Endothelial cell of hepatic sinusoid (primary cell): ENCODE results near the gene LZTS3.
"Not testable (repeated sequence)": the region's sequence is repeated elsewhere in the genome, so short reads cannot be mapped to it uniquely, and the experiment has no call there.

Source experiments
- in situ Hi-C: cut with HindIII; loops from 2 replicates; pipeline ENCODE4 v1.10.0; 2017; ENCODE audit warnings: low sequenced_read_pairs

Gene LZTS3

DNA sequence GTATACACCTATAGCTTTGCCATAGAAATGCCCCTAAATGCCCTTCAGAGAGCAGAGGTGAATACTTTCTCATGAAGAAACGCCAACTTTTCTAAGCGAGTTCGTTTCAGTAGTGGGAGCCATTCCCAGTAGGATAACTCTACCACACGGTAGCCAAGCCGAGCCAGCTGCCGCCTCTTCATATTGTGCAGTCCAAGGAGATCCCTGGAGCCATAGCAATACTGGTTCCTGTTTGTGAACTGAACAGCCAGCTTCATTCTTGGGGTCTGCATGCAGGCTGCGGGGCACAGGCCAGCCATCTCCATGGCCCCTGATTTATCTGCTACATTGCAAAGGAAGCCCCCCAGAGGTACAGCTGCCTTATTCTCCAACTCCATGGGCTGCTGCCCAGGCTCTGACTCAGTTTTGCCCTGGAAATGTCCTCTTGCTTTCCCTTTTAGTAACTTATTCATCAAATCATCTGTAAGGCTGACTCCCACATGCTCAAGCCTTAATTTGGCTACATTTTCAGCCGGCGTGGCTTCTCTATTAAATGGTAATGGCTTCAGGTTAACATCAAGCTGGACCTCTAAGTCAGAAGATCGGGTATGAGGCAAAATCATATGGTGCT is 26.5 kb downstream of the LZTS3 start:
- in situ Hi-C loops = no loop called here

- in situ Hi-C loops = no loop called here
Observed at GRCh38 chr20:3141757-3142156, 31.6 kb downstream of the LZTS3 start.

- in situ Hi-C loops = no loop called here
Observed at GRCh38 chr20:3137492-3137891, 35.9 kb downstream of the LZTS3 start.

DNA sequence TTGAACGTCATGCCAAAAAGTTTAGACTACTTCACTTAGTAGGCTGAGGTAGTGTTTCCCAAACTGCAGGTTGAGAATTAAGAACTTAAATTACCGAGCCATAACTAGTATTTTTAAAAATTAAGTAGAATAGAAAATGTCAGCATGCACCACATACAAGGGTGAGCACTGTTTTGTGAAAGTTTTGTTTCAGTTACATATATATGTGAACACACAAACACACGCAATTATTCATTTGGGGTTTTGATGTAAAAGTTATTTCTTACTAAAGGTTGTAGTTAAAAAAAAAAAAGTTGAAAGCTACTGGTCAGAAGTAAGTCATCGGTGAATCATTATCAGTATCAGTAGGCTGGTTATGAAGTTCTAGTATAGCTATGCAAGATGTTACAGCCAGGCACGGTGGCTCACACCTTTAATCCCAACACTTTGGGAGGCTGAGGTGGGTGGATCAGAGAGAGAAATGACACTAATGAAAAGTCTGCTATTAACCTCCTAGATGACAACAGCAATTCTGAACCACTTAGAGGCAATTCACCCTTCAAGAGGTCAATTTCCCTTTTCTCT is 37.8 kb downstream of the LZTS3 start:
- in situ Hi-C loops = no loop called here

GRCh38 chr20:3134151-3134550 is 39.2 kb downstream of the LZTS3 start:
- in situ Hi-C loops = no loop called here

GRCh38 chr20:3133155-3133554 is 40.2 kb downstream of the LZTS3 start:
- in situ Hi-C loops = no loop called here

DNA sequence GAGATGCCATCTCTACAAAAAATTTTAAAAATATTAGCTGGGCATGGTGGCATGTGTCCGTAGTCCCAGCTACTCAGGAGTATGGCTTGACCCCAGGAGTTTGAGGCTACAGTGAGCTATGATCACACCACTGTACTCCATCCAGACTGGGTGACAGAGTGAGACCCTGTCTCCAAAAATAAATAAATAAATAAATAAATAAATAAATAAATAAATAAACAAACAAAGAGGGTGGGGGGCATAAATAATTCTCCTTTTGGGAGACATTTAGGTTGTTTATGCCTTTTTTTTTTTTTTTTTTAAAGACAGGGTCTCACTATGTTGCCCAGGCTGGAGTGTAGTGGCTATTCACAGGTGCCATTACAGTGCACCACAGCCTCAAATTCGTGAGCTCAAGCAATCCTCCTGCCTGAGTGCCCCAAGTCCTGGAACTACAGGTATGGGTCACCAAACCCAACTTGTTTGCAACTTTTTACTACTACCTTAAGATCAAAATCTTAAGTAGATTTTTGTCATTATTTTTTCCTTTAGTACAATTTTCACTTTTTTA is 43.2 kb downstream of the LZTS3 start:
- in situ Hi-C loops = no loop called here

DNA sequence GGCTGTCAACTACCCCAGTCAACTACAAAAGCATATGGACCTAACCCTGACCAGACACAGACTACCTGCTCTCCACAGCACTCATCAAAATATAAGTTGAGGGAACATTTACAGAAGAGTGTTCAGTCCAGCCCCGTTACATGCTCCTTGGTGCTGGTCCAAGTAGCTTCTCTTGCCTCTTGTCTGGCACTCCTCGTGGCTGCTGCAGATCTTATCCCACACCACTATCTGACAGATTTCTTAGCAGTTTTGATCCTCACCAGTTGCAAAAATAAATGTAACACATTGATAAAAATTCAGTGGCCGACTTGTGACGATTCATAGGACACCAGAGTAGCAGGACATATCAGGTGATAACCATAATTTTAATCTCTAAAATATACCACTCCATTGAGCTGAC is 44.3 kb downstream of the LZTS3 start:
- in situ Hi-C loops = no loop called here

GRCh38 chr20:3128275-3128984 is 44.9 kb downstream of the LZTS3 start:
- in situ Hi-C loops = no loop called here

DNA sequence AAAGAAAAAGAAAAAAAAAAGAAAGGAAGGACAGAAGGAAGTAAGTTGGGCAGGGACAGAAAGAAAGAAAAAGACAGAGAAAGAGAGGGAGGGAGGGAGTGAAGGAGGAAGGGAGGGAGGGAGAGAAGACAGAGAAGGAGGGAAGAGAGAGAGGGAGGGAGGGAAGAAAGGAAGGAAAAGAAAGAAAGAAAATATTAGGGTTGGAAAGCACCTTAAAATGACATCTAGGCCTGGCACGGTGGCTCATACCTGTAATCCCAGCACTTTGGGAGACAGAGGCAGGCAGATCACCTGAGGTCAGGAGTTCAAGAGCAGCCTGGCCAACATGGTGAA is 46.9 kb downstream of the LZTS3 start:
- in situ Hi-C loops = no loop called here

DNA sequence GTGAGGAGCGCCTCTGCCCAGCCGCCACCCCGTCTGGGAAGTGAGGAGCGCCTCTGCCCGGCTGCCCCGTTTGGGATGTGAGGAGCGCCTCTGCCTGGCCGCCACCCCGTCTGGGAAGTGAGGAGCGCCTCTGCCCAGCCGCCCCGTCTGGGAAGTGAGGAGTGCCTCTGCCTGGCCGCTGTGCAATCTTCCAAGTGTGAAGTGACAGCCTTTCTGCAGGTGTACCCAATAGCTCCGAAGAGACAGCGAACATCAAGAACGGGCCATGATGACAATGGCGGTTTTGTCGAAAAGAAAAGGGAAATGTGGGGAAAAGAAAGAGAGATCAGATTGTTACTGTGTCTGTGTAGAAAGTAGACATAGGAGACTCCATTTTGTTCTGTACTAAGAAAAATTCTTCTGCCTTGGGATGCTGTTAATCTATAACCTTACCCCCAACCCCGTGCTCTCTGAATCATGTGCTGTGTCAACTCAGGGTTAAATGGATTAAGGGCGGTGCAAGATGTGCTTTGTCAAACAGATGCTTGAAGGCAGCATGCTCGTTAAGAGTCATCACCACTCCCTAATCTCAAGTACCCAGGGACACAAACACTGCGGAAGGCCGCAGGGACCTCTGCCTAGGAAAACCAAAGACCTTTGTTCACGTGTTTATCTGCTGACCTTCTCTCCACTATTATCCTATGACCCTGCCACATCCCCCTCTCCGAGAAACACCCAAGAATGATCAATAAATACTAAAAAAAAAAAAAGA is 47.4 kb downstream of the LZTS3 start:
- in situ Hi-C loops = not testable (repeated sequence)

DNA sequence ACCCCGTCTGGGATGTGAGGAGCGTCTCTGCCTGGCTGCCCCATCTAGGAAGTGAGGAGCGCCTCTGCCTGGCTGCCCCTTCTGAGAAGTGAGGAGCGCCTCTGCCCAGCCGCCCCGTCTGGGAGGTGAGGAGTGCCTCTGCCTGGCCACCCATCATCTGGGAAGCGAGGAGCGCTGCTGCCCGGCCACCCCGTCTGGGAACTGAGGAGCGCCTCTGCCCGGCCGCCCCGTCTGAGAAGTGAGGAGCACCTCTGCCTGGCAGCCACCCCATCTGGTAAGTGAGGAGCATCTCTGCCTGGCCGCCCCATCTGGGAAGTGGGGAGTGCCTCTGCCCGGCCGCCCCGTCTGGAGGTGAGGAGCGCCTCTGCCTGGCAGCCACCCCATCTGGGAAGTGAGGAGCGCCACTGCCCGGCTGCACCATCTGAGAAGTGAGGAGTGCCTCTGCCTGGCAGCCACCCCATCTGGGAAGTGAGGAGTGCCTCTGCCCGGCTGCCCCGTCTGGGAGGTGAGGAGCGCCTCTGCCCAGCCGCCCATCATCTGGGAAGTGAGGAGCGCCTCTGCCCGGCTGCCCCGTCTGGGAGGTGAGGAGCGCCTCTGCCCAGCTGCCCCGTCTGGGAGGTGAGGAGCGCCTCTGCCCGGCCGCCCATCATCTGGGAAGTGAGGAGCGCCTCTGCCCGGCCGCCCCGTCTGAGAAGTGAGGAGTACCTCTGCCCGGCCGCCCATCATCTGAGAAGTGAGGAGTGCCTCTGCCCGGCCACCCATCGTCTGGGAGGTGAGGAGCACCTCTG is 48.4 kb downstream of the LZTS3 start:
- in situ Hi-C loops = not testable (repeated sequence)

DNA sequence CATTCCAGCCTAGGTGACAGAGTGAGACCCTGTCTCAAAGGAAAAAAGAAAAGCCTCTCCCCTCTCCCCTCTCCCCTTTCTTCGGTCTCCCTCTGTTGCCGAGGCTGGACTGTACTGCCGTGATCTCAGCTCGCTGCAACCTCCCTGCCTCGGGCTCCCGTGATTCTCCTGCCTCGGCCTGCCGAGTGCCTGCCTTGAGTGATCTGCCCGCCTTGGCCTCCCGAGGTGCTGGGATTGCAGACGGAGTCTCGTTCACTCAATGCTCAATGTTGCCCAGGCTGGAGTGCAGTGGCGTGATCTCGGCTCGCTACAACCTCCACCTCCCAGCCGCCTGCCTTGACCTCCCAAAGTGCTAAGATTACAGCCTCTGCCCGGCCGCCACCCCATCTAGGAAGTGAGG is 49.2 kb downstream of the LZTS3 start:
- in situ Hi-C loops = not testable (repeated sequence)

DNA sequence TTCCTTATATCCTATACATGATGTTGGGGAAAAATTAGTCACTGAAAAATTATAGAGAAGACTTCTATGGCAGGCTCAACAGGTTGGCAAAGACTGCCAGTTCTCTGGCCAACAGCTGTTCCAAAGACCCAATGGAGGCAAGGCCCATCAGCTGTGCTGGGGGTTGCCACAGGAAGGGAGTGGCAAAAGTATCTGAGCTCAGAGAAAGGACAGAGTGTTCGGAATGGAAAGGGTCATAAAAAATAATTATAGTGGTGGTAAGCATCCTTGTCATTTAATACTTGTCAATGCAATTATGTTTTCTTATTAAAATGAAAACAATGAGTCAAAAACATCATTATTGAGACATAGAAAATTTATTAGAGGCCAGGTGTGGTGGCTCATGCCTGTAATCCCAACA is 49.8 kb downstream of the LZTS3 start:
- in situ Hi-C loops = no loop called here

- in situ Hi-C loops = no loop called here
Observed at GRCh38 chr20:3121955-3122610, 51.3 kb downstream of the LZTS3 start.

DNA sequence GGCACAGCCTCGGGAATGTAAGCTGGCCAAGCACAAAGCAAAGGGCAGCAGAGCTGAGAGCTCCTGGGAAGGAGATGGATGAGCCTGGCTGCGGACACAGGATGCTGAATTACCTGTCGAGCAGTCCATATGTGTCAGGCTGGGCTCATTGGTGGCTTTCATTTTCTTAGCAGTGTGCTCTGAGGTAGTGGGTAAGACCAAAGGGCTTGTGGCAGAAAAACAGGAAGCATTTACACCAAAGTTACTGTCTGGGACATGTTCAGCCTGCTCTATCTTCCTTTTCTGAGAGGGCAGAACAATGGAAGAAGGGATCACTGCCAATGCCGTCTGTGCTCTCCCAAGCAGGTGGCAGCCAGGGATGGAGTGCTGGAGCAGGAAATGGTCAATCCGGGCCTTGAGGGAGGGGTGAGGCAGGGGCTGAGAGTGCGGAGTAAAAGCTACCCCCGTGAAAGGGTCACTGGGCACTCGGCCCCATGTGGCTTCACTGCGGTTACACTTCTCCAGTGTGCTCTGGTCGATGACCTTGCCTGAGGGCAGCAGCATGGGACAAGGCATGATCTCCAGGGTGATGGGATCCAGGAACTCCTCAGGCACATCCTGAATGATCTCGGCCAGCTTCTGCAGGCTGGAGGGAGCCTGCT is 52.0 kb downstream of the LZTS3 start:
- in situ Hi-C loops = no loop called here

DNA sequence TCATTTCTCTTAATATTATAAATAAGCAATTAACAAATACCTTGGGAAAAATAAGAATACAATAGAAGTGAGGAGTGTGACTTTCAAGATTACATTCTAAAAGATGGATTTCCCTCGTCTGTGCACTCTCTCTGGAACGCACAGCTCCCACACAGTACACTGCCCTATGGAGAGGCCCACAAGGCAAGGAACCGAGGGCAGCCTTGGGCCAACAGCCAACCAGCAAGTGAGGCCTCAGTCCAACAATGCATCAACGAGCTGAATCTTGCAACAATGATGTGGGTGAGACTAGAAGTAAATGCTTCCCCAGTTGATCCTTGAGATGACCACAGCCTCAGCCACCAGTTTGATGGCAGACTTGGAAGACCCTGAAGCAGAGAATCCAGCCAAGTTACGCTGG is 54.3 kb downstream of the LZTS3 start:
- in situ Hi-C loops = no loop called here

DNA sequence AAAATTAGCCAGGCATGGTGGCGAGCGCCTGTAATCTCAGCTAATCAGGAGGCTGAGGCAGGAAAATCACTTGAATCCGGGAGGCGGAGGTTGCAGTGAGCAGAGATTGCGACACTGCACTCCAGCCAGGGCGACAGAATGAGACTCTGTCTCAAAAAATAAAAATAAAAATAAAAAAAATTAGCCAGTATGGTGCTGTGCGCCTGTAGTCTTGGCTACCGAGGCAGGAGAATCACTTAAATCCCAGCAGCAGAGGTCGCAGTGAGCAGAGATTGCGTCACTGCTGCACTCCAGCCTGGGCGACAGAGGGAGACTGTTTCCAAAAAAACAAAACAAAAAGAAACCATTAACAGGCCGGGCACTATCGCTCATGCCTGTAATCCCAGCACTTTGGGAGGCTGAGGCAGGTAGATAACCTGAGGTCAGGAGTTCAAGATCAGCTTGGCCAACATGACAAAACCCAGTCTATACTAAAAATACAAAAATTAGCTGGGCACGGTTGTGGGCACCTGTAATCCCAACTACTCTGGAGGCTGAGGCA is 55.4 kb downstream of the LZTS3 start:
- in situ Hi-C loops = not testable (repeated sequence)

DNA sequence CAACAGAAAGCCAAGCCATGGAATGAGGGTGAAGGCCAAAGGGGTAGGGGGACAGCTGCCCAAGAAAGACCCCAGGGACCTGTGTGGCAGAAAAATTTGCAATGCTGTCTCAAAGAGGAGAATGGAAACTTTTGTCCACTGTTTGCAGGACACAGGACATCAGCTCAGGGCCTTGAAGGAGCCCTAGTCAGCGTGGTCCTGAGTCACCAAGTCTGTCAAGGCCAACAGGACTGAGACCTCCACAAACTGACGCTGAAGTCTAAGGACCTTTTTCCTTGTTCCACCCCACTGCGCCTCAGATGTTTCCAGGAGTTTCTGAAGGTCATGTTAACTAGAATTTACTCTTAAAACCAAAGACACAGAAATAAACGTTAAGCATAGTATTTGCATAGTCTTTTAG is 57.0 kb downstream of the LZTS3 start:
- in situ Hi-C loops = no loop called here
